ENCODE data around the gene TENT5C.

The TENT5C gene

GRCh38 chr1:117613969-117614729 is 8.3 kb downstream of the TENT5C start (continued):
- no peak for TF ChIP-seq POU6F1 (CRISPR knock-in tag; IDR thresholded peaks at IDR 0.05; ENCODE audit: borderline replicate concordance, low read depth)
- no peak for TF ChIP-seq SNAI2 (CRISPR knock-in tag; IDR thresholded peaks at IDR 0.05)
- no peak for TF ChIP-seq PPARA (CRISPR knock-in tag; IDR thresholded peaks at IDR 0.05; ENCODE audit: borderline replicate concordance)
- no peak for TF ChIP-seq GLIS3 (CRISPR knock-in tag; IDR thresholded peaks at IDR 0.05)
- TF ChIP-seq ESRRG (CRISPR knock-in tag; IDR thresholded peaks at IDR 0.05): no peak
- no peak for TF ChIP-seq ZFP30 (CRISPR knock-in tag; IDR thresholded peaks at IDR 0.05)
- TF ChIP-seq, protein P1, sequence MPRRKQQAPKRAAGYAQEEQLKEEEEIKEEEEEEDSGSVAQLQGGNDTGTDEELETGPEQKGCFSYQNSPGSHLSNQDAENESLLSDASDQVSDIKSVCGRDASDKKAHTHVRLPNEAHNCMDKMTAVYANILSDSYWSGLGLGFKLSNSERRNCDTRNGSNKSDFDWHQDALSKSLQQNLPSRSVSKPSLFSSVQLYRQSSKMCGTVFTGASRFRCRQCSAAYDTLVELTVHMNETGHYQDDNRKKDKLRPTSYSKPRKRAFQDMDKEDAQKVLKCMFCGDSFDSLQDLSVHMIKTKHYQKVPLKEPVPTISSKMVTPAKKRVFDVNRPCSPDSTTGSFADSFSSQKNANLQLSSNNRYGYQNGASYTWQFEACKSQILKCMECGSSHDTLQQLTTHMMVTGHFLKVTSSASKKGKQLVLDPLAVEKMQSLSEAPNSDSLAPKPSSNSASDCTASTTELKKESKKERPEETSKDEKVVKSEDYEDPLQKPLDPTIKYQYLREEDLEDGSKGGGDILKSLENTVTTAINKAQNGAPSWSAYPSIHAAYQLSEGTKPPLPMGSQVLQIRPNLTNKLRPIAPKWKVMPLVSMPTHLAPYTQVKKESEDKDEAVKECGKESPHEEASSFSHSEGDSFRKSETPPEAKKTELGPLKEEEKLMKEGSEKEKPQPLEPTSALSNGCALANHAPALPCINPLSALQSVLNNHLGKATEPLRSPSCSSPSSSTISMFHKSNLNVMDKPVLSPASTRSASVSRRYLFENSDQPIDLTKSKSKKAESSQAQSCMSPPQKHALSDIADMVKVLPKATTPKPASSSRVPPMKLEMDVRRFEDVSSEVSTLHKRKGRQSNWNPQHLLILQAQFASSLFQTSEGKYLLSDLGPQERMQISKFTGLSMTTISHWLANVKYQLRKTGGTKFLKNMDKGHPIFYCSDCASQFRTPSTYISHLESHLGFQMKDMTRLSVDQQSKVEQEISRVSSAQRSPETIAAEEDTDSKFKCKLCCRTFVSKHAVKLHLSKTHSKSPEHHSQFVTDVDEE (CRISPR knock-in tag; IDR thresholded peaks at IDR 0.05): no peak
- TF ChIP-seq ZNF70 (CRISPR knock-in tag; IDR thresholded peaks at IDR 0.05): no peak

GRCh38 chr1:117615474-117615873 is 9.6 kb downstream of the TENT5C start:
- TF ChIP-seq, protein P2, sequence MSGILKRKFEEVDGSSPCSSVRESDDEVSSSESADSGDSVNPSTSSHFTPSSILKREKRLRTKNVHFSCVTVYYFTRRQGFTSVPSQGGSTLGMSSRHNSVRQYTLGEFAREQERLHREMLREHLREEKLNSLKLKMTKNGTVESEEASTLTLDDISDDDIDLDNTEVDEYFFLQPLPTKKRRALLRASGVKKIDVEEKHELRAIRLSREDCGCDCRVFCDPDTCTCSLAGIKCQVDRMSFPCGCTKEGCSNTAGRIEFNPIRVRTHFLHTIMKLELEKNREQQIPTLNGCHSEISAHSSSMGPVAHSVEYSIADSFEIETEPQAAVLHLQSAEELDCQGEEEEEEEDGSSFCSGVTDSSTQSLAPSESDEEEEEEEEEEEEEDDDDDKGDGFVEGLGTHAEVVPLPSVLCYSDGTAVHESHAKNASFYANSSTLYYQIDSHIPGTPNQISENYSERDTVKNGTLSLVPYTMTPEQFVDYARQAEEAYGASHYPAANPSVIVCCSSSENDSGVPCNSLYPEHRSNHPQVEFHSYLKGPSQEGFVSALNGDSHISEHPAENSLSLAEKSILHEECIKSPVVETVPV (CRISPR knock-in tag; IDR thresholded peaks at IDR 0.05): no peak
- TF ChIP-seq GLIS3 (CRISPR knock-in tag; IDR thresholded peaks at IDR 0.05) (no peak), SNAI2 (CRISPR knock-in tag; IDR thresholded peaks at IDR 0.05) (no peak), ESRRG (CRISPR knock-in tag; IDR thresholded peaks at IDR 0.05) (no peak), TOX (CRISPR knock-in tag; IDR thresholded peaks at IDR 0.05; ENCODE audit: borderline replicate concordance) (no peak), BACH2 (CRISPR knock-in tag; IDR thresholded peaks at IDR 0.05; ENCODE audit: borderline replicate concordance) (no peak), OSR1 (CRISPR knock-in tag; IDR thresholded peaks at IDR 0.05) (no peak), ZC3H10 (CRISPR knock-in tag; IDR thresholded peaks at IDR 0.05) (no peak), ZFP30 (CRISPR knock-in tag; IDR thresholded peaks at IDR 0.05) (no peak), RARB (CRISPR knock-in tag; IDR thresholded peaks at IDR 0.05) (no peak), ZNF8 (CRISPR knock-in tag; IDR thresholded peaks at IDR 0.05) (no peak), ISL1 (CRISPR knock-in tag; IDR thresholded peaks at IDR 0.05) (no peak), PPARA (CRISPR knock-in tag; IDR thresholded peaks at IDR 0.05; ENCODE audit: borderline replicate concordance) (no peak), ZNF565 (CRISPR knock-in tag; conservative IDR thresholded peaks at IDR 0.05; ENCODE audit: low read depth) (no peak), CSDC2 (CRISPR knock-in tag; IDR thresholded peaks at IDR 0.05) (no peak), PATZ1 (CRISPR knock-in tag; IDR thresholded peaks at IDR 0.05; ENCODE audit: borderline replicate concordance) (no peak), TCF4 (CRISPR knock-in tag; IDR thresholded peaks at IDR 0.05; ENCODE audit: borderline replicate concordance) (no peak)
- TF ChIP-seq, protein P3, sequence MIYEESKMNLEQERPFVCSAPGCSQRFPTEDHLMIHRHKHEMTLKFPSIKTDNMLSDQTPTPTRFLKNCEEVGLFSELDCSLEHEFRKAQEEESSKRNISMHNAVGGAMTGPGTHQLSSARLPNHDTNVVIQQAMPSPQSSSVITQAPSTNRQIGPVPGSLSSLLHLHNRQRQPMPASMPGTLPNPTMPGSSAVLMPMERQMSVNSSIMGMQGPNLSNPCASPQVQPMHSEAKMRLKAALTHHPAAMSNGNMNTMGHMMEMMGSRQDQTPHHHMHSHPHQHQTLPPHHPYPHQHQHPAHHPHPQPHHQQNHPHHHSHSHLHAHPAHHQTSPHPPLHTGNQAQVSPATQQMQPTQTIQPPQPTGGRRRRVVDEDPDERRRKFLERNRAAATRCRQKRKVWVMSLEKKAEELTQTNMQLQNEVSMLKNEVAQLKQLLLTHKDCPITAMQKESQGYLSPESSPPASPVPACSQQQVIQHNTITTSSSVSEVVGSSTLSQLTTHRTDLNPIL (CRISPR knock-in tag; IDR thresholded peaks at IDR 0.05; ENCODE audit: low read depth): no peak
- ATAC-seq: no peak

- no peak for TF ChIP-seq OSR1 (CRISPR knock-in tag; IDR thresholded peaks at IDR 0.05)
- no peak for TF ChIP-seq PATZ1 (CRISPR knock-in tag; IDR thresholded peaks at IDR 0.05; ENCODE audit: borderline replicate concordance)
- TF ChIP-seq ZFP3 (CRISPR knock-in tag; IDR thresholded peaks at IDR 0.05): no peak
- TF ChIP-seq ZNF565 (CRISPR knock-in tag; conservative IDR thresholded peaks at IDR 0.05; ENCODE audit: low read depth): no peak
- TF ChIP-seq ZNF70 (CRISPR knock-in tag; IDR thresholded peaks at IDR 0.05): no peak
- TF ChIP-seq PPARA (CRISPR knock-in tag; IDR thresholded peaks at IDR 0.05; ENCODE audit: borderline replicate concordance): no peak
- no peak for TF ChIP-seq RARB (CRISPR knock-in tag; IDR thresholded peaks at IDR 0.05)
- TF ChIP-seq TOX (CRISPR knock-in tag; IDR thresholded peaks at IDR 0.05; ENCODE audit: borderline replicate concordance): no peak
- no peak for TF ChIP-seq SNAI2 (CRISPR knock-in tag; IDR thresholded peaks at IDR 0.05)
- no peak for ATAC-seq
Observed at GRCh38 chr1:117616356-117616755, 10.5 kb downstream of the TENT5C start.

Measured in SK-N-SH treated with all-trans-retinoic acid at 6 μM for 48 hours (cell line).